ENCODE data around the gene RPAP2. TPM values are rescaled to one million over a fixed set of nuclear protein-coding genes. Genes with fewer than 3 reads are reported as not detected.

Gene RPAP2
- total and polyA plus RNA-seq, 10 of the 15 experiments (the other 5 are each of a cell fraction or from before 2014, with no cell fraction given): 11.4 to 39.5 (median 21.7) TPM

DNA sequence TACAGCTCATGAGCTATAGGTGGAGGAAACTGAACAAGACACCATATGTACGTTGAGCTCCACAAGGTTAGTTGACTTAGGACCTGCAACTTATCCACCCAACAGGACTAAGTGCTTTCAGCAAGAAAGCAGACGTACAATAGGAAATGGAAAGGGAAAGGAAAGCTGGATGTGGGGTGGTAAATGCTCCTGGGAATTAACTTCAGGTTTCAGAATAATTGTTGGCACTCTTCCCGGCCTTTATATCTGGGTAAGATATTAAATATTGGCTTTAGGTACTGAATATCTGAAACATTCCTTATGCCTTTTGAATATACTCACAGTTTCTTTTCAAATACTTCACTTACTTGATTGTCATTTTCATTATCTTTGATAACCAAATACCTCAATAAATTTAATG, 36.3 kb upstream of the RPAP2 start:
- no peak overlapping the region for H2AFZ ChIP-seq (ENCODE audit: control insufficient read depth, low read depth, low read length)
- no peaks in the 10 kb centered on the region for H3K79me2 ChIP-seq (ENCODE audit: control insufficient read depth, insufficient read depth, low read length)
- no TSS peak for BruUV-seq (replicated peaks)
- intact Hi-C loops (cut with micrococcal nuclease; ENCODE audit: unreplicated experiment) (no loop called here), in situ Hi-C loops (cut with MboI) (no loop called here)
- DNase-seq (ENCODE audit: low read depth, low spot score) (no peak), ATAC-seq (no peak), FAIRE-seq (no peak)
- H3K27ac ChIP-seq (ENCODE audit: control insufficient read depth, insufficient read depth): no peak overlapping the region
- SMC1A ChIA-PET (ENCODE audit: uncharacterized antibody, unreplicated experiment): interaction anchor here (1.0 to 1.5 kb wide), 3 partner anchors 9 to 65 kb away, joined by 3 to 5 read pairs (median 3); no protein-coding TSS in a partner anchor
- CTCF ChIA-PET: interaction anchor here (0.6 to 1.9 kb wide), 2 partner anchors 29 to 484 kb away, joined by 3 to 6 read pairs; no protein-coding TSS in a partner anchor
- no peaks in the 10 kb centered on the region for H3K4me1 ChIP-seq (ENCODE audit: control insufficient read depth, insufficient read depth, low read length)
- no peak for TF ChIP-seq YBX1 (IDR thresholded peaks at IDR 0.05)
- H3K4me2 ChIP-seq (ENCODE audit: control insufficient read depth, insufficient read depth): no peak overlapping the region
- no peaks in the 10 kb centered on the region for H3K27me3 ChIP-seq (replicated peaks in 1 of 2; ENCODE audit: control insufficient read depth in 2 of 2, insufficient read depth in 2 of 2, low read length in 1 of 2)
- H3K9me3 ChIP-seq (replicated peaks; ENCODE audit: control insufficient read depth, insufficient read depth, low read length): no peaks in the 10 kb centered on the region
- no peak overlapping the region for H3K4me3 ChIP-seq
- no peaks in the 10 kb centered on the region for H4K20me1 ChIP-seq (ENCODE audit: control insufficient read depth, insufficient read depth)
- H3K9ac ChIP-seq (ENCODE audit: control insufficient read depth, insufficient read depth, low read length): no peak overlapping the region
- RAD21 ChIA-PET (ENCODE audit: unreplicated experiment): no interaction called here
- H3K36me3 ChIP-seq (ENCODE audit: control insufficient read depth in 2 of 2, insufficient read depth in 2 of 2, low read length in 1 of 2): peaks cover 2 to 6% of the 10 kb centered on the region in 2 experiments; a peak in 3 of 4 replicates
- POLR2A ChIA-PET: no interaction called here
- WGBS (ENCODE audit: insufficient coverage, insufficient replicate concordance, low lambda C conversion rate, missing lambda C conversion rate): 83% methylated on average over 3 of the region's 3 CpGs

DNA sequence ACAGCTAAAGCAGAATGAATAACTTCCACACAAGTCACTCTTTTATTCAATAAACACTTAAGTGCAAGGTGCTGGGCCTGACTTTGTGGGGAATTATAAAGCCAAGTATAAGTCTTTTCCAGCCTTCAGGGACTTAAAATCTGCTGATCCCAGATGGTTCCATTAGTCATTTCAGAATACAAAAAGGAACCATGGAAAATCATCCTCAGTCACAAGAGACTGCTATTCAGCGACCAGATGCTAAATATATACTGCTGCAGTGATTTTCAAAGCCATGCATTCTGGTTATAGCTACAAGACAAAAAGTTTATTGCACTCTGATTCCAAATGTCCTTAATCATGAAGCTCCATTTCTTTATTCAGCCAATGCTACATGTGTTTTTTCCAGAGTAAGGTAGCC, 25.8 kb upstream of the RPAP2 start:
- intact Hi-C loops (cut with micrococcal nuclease; ENCODE audit: unreplicated experiment): no loop called here
- no peaks in the 10 kb centered on the region for H3K9me3 ChIP-seq (replicated peaks; ENCODE audit: control insufficient read depth, insufficient read depth, low read length)
- no peaks in the 10 kb centered on the region for H4K20me1 ChIP-seq (ENCODE audit: control insufficient read depth, insufficient read depth)

More for the DNA sequence above, 25.8 kb upstream of the RPAP2 start:
- no peaks in the 10 kb centered on the region for H3K4me1 ChIP-seq (ENCODE audit: control insufficient read depth, insufficient read depth, low read length)
- no TSS peak for BruUV-seq (replicated peaks)
- no peaks in the 10 kb centered on the region for H3K27me3 ChIP-seq (replicated peaks in 1 of 2; ENCODE audit: control insufficient read depth in 2 of 2, insufficient read depth in 2 of 2, low read length in 1 of 2)
- no peak overlapping the region for H3K9ac ChIP-seq (ENCODE audit: control insufficient read depth, insufficient read depth, low read length)
- ChIA-PET POLR2A (interaction anchor here (0.6 kb wide), 1 partner anchor 336 kb away, joined by 3 read pairs; no protein-coding TSS in a partner anchor), RAD21 (ENCODE audit: unreplicated experiment) (interaction anchor here (0.6 to 0.7 kb wide), 3 partner anchors 13 to 82 kb away, joined by 3 read pairs; no protein-coding TSS in a partner anchor), SMC1A (ENCODE audit: uncharacterized antibody, unreplicated experiment) (interaction anchor here (0.6 kb wide), 2 partner anchors 14 to 1941 kb away, joined by 3 read pairs; no protein-coding TSS in a partner anchor), CTCF (interaction anchor here (0.6 to 1.7 kb wide), 2 partner anchors 15 to 351 kb away, joined by 3 to 4 read pairs; no protein-coding TSS in a partner anchor)
- TF ChIP-seq BMI1 (IDR thresholded peaks at IDR 0.05; ENCODE audit: borderline replicate concordance): no peak
- TF ChIP-seq, protein P1, sequence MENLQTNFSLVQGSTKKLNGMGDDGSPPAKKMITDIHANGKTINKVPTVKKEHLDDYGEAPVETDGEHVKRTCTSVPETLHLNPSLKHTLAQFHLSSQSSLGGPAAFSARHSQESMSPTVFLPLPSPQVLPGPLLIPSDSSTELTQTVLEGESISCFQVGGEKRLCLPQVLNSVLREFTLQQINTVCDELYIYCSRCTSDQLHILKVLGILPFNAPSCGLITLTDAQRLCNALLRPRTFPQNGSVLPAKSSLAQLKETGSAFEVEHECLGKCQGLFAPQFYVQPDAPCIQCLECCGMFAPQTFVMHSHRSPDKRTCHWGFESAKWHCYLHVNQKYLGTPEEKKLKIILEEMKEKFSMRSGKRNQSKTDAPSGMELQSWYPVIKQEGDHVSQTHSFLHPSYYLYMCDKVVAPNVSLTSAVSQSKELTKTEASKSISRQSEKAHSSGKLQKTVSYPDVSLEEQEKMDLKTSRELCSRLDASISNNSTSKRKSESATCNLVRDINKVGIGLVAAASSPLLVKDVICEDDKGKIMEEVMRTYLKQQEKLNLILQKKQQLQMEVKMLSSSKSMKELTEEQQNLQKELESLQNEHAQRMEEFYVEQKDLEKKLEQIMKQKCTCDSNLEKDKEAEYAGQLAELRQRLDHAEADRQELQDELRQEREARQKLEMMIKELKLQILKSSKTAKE (IDR thresholded peaks at IDR 0.05; ENCODE audit: low read depth, poor library complexity, severe bottlenecking): no peak
- TF ChIP-seq SIX5 (IDR thresholded peaks at IDR 0.05; ENCODE audit: low read depth, low read length, severe bottlenecking): no peak
- TF ChIP-seq PAX5 (IDR thresholded peaks at IDR 0.05; ENCODE audit: borderline replicate concordance, low read depth, low read length): no peak
- TF ChIP-seq ATF7 (IDR thresholded peaks at IDR 0.05; ENCODE audit: low read depth): no peak
- TF ChIP-seq NFYA (IDR thresholded peaks at IDR 0.05; ENCODE audit: borderline replicate concordance, low read depth, low read length): no peak
- TF ChIP-seq, protein P2, sequence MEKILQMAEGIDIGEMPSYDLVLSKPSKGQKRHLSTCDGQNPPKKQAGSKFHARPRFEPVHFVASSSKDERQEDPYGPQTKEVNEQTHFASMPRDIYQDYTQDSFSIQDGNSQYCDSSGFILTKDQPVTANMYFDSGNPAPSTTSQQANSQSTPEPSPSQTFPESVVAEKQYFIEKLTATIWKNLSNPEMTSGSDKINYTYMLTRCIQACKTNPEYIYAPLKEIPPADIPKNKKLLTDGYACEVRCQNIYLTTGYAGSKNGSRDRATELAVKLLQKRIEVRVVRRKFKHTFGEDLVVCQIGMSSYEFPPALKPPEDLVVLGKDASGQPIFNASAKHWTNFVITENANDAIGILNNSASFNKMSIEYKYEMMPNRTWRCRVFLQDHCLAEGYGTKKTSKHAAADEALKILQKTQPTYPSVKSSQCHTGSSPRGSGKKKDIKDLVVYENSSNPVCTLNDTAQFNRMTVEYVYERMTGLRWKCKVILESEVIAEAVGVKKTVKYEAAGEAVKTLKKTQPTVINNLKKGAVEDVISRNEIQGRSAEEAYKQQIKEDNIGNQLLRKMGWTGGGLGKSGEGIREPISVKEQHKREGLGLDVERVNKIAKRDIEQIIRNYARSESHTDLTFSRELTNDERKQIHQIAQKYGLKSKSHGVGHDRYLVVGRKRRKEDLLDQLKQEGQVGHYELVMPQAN (conservative IDR thresholded peaks at IDR 0.05): no peak
- TF ChIP-seq SUPT20H (IDR thresholded peaks at IDR 0.05; ENCODE audit: borderline replicate concordance, control insufficient read depth, low read depth, low read length): no peak
- no peak for TF ChIP-seq YY1 (IDR thresholded peaks at IDR 0.05; ENCODE audit: low read depth, low read length)
- H3K4me2 ChIP-seq (ENCODE audit: control insufficient read depth, insufficient read depth): no peak overlapping the region
- H3K79me2 ChIP-seq (ENCODE audit: control insufficient read depth, insufficient read depth, low read length): no peaks in the 10 kb centered on the region
- in situ Hi-C loops (cut with MboI): no loop called here
- H3K4me3 ChIP-seq: no peak overlapping the region
- FAIRE-seq: no peak
- peaks cover 0 to 2% of the 10 kb centered on the region in 2 experiments; a peak in 2 of 4 replicates for H3K36me3 ChIP-seq (ENCODE audit: control insufficient read depth in 2 of 2, insufficient read depth in 2 of 2, low read length in 1 of 2)
- WGBS (ENCODE audit: insufficient coverage, insufficient replicate concordance, low lambda C conversion rate, missing lambda C conversion rate): 0% methylated on average over 1 of the region's 1 CpG
- H3K27ac ChIP-seq (ENCODE audit: control insufficient read depth, insufficient read depth): no peak overlapping the region
- ATAC-seq: no peak
- no peak for DNase-seq (ENCODE audit: low read depth, low spot score)
- H2AFZ ChIP-seq (ENCODE audit: control insufficient read depth, low read depth, low read length): no peak overlapping the region
